GM21381 (cell line): ENCODE results near the gene CISD2.
"Not testable (repeated sequence)": the region's sequence is repeated elsewhere in the genome, so short reads cannot be mapped to it uniquely, and the experiment has no call there.

ENCODE experiments used
- ATAC-seq: cut with Tn5 transposase; IDR thresholded peaks from one replicate; pipeline ENCODE4 v1.9.1; 2021; ENCODE audit warnings: mild to moderate bottlenecking, moderate library complexity; ENCODE audit not compliant: unreplicated experiment

The CISD2 gene

DNA sequence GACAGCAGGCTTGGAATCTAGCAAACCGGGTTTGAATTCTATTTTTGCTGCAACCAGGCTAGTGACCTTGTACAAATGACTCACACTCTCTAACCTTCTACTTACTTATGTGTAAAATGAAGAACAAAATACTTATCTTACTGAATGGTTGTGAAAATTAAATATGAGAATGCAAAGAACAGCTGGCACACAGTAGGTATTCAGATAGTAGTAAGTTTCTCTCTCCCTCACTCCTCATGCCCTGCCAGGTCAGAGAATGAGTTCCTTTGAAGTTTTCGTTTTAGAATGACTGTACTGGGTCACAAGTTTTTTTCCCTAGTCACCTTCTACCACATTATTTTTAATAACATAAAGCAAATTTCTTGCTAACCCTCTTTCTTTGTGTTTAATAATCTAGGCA lies 33.0 kb downstream of the CISD2 start:
- no peak for ATAC-seq

GRCh38 chr4:102918859-102919258 lies 50.1 kb downstream of the CISD2 start:
- no peak for ATAC-seq

DNA sequence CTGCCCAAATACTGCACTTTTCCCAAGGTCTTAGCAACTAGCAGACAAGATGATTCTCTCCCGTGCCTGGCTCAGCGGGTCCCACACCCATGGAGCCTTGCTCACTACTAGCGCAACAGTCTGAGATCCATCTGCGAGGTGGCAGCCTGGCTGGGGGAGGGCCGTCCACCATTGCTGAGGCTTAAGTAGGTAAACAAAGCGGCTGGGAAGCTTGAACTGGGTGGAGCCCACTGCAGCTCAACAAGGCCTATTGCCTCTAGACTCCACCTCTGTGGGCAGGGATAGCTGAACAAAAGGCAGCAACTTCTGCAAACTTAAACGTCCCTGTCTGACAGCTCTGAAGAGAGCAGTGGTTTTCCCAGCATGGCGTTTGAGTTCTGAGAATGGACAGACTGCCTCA lies 50.9 kb downstream of the CISD2 start:
- not testable (repeated sequence) for ATAC-seq

DNA sequence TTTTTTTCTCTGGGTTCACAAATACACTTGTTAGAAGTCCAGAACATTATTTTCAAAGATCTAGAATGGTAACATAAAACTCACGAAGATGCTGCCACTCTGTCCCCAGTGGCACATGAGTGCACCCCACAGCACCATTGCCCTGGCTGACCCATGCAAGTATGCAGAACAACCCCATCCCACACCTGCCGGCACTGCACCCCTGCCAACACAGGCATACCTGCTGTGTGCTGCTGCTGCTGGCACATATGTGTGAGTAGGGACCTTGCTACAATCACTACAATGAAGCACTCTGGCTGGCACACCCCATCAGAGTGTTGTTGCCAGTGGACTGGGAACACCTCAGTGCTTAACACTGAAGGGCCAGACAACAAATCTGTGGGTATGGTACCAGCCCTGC lies 66.9 kb downstream of the CISD2 start:
- ATAC-seq: no peak

GRCh38 chr4:102938063-102938462 lies 69.3 kb downstream of the CISD2 start:
- ATAC-seq: not testable (repeated sequence)
